NCI-H1048 (cell line): ENCODE data around the gene PATL1.

Experiments
- DNase-seq: peaks from one replicate; lab custom pipeline; 2025; lab: John Stamatoyannopoulos, UW

PATL1 gene

DNA sequence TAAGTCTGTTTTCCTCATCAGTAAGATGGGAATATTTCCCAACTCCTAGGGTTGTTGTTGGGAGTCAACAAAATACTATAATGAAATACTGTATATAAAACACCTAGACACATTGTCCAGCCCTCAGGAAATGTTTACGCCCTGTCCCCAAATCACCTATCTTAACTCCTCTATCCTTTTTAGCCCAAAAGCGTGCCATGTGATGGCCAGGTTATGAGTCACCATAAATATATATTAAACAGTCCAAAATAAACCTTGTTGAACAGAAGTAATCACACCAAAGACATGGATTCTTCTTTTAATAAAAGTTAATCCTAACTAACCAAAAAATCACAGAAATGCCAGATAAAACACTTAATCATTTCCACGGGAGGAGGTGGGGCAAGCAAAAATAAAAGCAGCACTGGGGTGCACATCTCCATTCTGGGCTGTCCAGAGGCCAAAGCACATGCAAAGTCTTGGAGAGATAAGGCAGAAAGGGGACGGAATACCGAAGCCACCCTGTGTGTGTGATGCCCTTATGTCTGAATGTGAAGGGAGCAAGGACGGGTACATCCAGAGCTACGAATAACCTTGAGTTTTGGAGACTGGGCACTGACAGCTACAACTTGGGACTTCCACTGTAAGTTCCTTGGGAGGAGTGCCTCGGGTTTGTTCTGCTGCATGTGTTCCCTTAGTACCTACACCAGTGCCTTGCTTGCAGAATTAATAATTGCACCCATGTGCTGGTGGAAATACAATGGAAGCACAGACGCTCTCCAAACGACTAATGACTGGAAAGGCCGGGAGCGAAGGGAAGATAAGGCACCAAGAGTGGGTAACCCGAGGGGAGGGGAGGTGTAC is 54.3 kb downstream of the PATL1 start:
- DNase-seq = no peak

GRCh38 chr11:59611570-59612565 is 57.0 kb downstream of the PATL1 start:
- no peak for DNase-seq

DNA sequence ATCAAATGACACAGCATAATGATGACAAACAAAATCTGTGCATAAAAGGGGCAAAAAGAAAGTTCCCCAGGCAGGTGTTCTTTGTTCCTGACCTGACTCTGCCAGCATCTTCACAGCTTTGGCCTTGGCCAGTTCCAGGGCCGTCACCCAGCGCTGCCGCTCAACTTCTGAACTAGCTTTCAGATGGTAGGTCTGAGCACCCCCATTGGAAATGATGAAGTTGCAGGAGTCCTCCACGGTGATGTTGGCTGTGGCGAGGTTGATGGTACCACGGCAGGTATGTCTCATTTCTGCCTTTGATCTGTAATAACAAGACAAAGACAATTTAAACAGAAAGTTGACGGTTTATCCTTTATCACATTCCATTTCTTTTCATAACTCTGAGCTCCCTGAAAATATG is 58.5 kb downstream of the PATL1 start:
- DNase-seq = no peak

DNA sequence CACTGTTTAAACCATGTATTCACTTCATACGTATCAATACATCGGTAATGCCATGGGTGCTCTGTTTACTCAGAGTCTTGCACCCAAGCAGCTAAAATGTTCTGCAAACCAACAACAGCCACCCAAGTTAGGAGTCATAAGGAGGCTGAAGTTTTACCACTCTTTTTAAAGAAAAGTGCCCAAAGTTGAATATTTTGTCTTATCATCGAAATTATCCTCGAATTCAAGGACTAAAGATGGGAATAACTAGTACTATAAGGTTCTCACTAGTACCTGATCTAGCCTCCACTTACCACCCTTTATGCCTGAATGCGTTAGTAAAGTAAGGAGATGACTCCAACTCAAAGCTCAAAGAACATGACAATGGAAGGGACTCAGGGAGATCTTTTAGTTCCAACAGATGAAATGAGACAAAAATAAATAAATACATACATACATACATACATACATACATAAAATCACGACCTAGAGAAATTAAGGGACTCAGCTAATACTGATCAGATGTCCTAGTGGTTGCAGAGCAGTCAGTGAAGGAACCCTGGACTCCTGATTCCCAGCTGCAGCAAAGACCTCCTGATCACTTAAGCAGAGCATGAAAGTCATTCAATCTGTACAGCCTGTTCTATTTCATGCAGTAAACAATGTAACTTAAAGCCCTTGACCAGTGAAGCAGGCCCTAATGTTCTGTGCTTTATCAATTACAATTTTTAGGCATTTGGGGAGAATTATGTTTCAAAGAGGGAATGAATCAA is 61.0 kb downstream of the PATL1 start:
- no peak for DNase-seq

- DNase-seq = no peak
Observed at GRCh38 chr11:59602432-59602831, 66.4 kb downstream of the PATL1 start.

- no peak for DNase-seq
Observed at GRCh38 chr11:59601788-59602187, 67.0 kb downstream of the PATL1 start.

DNA sequence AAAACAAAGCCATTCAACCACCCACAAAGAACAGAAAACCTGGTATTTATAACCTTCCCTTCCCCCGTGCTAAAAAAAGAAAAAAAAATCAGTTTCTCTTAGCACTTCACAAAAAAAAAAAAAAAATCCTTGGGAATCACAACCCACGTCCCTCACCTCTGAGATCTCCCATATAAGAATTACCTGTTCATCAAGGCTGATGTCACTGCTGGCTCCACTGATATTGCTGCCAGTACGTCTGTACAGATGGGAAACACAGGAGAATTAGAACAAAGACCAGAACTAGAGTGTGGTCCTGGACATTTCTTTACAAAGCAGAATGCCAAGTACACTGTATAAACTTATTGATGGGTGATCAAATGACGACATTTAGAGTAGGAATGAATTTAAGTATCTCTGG is 68.2 kb downstream of the PATL1 start:
- no peak for DNase-seq

DNA sequence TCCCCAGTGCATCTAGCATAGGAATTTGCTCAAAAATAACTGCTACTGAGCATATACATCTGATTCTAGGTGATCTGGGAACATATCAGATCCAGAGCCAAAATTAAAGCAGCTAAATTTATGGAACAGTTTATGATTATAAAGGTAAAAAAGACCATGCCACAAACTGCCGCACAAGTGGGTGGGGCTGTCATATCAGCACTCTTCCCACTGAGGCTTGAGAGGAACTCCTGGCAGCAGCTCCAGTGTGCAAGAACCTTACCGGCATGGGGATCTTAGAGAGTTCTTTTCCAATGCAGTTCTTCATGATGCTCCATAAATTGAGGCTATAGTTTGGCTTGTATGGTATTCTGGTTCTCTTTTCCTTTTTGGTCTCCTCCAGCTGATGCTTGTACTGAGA is 68.6 kb downstream of the PATL1 start:
- no peak for DNase-seq

DNA sequence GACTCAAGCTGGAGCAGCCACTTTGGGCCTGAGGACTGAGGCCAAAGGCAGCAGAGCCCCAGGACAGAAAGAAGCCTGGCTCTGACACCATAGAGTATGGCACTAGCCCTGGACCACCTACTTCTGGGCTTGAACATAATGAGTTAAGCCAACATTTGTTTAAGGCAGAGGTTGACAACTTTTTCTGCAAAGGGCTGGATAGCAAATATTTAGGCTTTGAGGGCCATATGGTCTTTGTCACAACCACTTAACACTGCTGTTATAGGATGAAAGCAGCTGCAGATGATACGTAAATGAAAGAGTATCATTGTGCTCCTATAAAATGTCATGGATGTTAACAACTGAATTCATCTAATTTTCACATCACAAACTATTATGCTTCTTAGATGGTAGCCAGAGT is 69.9 kb downstream of the PATL1 start:
- no peak for DNase-seq
